DMS114 treated with DMSO at 0.1 percent for 48 hours (cell line): ENCODE data around the gene SELENOP.
"Not testable (repeated sequence)": the region's sequence is repeated elsewhere in the genome, so short reads cannot be mapped to it uniquely, and the experiment has no call there.

Source experiments
- DNase-seq: peaks from one replicate; lab custom pipeline; 2025; ENCODE audit not compliant: unreplicated experiment; lab: John Stamatoyannopoulos, UW

SELENOP gene, protein sequence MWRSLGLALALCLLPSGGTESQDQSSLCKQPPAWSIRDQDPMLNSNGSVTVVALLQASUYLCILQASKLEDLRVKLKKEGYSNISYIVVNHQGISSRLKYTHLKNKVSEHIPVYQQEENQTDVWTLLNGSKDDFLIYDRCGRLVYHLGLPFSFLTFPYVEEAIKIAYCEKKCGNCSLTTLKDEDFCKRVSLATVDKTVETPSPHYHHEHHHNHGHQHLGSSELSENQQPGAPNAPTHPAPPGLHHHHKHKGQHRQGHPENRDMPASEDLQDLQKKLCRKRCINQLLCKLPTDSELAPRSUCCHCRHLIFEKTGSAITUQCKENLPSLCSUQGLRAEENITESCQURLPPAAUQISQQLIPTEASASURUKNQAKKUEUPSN

GRCh38 chr5:42811591-42812446 lies at the start of gene SELENOP:
Gene SELENOP, minus strand, starts transcription at chr5:42811892. Its CDS starts 3,539 bp downstream, at chr5:42808353.
- DNase-seq, result no peak

- no peak for DNase-seq
These were observed 47.0 kb upstream of the SELENOP start for GRCh38 chr5:42858687-42859086.

DNA sequence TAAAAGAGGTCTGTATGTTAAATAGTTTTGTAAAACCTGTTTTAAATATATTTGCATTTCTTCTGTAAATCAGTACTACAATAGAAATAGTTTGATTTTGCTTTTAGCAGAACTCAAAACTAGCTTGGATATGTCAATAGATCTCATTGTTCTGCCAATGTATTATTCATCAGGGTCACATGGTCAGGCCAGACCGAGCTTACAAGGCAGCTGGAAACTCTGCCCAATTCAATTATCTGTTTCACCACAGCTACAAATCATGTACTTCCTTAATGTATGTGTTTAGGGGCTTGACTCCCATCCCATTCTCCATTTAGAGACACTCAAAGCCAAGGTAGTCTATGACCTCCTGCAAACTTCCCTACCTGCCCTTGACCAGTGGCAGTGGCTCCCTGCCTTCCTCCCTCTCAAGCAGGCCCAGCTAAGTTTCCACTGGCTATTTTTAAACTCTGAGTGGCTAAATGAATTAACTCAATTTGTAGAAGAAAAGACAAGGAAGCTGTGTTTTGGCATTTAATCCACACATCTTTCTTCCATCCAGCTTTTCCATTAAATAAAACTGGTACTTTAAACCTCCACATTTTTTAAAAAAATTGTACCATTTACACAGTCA lies 46.4 kb upstream of the SELENOP start:
- DNase-seq, result no peak

- no peak for DNase-seq
These were observed 44.1 kb upstream of the SELENOP start for GRCh38 chr5:42855811-42856210.

DNA sequence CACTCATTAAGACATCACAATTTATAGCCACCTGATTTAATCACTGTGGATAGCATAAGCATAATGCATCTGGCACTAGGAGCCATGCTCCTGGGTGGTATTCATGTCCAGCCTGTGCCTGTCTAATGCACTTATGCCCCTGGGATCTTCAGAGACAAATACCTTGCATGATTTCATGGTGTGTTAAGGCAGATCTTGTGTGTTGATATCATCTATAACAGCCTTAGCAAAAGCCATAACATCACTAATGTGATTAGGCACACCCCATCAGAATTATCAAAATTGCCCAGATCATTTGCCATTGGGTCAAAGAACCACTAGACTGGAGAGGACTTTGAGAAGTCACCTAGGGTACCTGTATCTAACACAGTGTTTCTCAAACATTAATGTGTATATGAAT lies 43.7 kb upstream of the SELENOP start:
- DNase-seq, result no peak

- no peak for DNase-seq
These were observed 43.1 kb upstream of the SELENOP start for GRCh38 chr5:42854795-42855194.

DNA sequence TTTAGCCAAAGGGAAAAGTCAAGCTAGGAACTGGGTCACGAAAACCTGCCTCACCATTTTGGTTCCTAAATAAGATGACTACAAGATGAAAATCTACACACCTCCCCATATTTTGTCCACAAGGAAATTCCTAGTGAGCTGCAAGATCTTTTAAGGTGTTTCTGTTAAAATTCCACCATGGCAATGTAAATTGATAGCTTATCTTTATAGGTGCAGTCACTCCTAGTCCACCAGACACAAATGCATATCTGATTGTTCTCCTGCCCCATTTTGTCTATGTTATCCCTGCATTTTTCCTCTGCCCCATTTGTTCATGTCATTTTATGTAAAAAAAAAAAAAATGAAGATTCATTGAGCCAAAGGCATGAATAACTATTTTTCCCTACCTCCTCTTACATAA lies 41.1 kb upstream of the SELENOP start:
- DNase-seq, result no peak

DNA sequence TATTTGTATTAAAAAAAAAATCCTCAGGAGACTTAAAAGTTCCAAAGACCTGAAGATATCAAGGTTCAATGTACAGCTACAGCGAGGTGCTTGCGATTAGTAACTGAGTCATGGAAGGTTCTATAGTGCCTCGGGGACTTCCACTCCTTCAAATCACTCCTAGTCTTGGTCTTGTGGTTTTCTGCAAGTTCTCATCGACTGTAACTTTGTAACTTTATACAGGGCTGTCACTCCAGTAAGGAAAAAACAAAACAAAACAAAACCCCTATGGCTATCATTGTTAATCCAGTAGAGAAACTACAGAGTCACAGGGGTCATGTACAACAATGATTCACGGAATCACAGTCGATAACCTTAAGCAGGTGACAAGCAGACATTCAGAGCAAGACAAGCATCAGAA lies 39.8 kb upstream of the SELENOP start:
- DNase-seq, result no peak

GRCh38 chr5:42848545-42848944 lies 36.9 kb upstream of the SELENOP start:
- DNase-seq, result no peak

GRCh38 chr5:42844408-42844807 lies 32.7 kb upstream of the SELENOP start:
- not testable (repeated sequence) for DNase-seq

- DNase-seq, result no peak
These were observed 32.1 kb upstream of the SELENOP start for GRCh38 chr5:42843675-42844292.

DNA sequence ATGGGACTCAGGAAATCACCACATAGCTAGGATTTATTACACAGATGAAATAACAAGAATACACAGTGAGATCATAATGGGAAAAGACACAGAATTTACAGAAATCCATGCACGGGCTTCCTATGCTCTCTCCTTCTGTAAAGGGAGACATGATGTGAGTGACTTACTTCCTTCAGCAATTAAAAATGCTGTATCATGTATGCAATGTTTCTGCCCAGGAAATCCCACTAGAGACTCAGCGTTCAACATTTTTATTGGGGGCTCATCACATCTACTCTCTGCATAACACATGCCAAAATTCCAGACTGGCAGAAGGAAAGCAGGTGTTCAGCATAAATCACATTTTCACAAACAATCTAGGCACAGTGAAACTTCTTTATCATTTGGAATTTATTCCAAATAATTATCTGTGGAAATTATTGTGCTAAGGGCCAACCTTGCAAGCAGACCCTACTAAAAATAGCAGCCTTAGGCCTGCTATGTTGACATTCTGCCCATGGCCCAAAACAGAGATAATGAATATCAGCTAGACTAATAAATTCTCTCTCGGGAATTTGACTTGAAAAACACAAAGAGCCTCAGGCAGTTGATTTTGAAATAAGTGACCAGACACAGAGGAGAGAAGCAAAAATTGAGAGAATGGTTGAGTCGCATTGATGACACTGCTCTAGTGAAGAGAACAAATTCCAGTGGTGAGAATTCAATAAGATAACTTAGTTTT lies 31.4 kb upstream of the SELENOP start:
- no peak for DNase-seq

DNA sequence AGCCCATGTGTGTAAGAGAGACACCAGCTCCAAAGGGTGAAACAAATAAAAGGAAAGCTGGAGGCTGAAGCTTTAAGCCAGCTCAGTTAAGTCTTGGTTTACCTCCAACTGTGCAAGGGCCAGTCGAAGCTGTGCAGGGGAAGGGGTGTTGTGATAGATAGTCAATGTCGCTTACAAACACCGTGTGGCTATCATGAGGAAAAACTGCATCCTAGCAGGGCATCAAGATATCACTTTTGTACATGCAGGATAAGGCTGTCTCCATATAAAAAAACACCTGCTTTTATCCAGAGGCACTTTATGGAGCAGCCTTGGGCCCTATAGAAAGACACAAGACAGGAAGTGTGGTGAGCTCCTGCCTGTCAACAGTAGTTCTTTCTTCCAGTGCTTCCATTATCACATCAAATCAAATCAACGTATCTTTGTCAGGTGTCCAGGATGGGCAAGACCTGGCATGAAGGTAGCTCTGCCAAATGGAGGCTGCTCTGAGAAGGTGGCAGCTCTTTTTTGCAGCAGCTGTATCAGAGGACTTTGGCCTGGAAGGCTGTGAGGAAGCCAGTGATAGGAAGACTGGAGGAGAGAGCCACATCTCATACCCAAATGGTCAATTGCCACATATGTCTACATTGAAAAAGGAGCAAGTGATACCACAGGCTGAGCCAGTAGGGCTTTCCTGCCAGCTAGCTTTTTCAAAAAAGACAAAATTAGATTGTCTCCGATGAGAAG lies 29.3 kb upstream of the SELENOP start:
- no peak for DNase-seq

DNA sequence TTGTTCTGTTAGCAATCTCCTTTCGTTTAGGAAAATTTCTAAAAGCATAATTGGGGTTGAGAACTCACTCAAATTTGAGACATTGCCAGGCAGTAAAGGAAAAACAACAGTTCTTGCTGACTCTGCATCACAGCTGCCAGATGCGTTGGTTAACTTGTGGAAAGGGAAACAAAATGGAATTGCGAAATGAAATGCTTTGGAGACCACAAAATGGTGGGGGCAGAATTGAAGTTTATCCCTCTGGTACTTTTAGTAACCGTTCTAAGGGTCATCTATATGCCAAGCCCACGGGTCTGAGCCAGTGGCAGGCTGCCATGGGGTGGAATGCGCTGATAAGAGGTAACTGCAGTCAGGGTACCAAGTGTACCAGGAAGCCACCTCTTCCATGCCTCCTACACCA lies 28.6 kb upstream of the SELENOP start:
- DNase-seq, result no peak

DNA sequence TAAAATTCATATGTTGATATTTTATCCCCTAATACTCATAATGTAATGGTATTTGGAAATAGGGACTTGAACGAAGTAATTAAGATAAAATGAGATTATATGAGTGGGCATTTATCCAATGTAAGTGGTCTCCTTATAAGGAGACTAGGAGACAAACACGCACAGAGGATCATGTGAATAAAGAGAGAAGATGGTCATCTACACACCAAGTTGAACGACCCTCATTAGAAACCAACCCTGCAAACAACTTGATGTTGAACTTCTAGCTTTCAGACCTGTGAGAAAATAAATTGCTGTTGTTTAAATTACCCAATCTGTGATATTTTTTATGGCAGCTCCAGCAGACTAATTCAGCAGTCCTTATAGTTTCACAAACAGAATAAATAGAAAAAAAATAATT lies 27.5 kb upstream of the SELENOP start:
- DNase-seq, result no peak

DNA sequence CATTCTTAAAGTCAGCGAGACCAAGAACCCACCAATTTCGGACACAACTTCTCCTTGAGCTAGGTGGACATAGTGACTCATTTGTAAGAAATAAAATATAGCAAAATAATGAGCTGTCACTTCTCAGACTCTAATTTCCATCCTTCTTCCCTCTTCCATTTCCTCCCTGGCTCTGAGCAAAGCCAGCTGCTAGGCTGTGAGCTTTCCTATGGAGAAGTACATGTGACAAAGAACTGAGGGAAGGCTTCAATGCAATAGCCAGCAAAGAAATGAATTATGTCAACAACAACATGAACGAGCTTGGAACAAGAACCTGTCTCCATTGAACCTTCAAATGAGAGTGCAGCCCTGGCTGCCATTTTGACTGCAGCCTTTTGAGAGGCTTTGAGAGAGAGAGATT lies 25.9 kb upstream of the SELENOP start:
- DNase-seq, result no peak

- DNase-seq, result no peak
These were observed 24.5 kb upstream of the SELENOP start for GRCh38 chr5:42836070-42836769.

- no peak for DNase-seq
These were observed 20.4 kb upstream of the SELENOP start for GRCh38 chr5:42832060-42832459.

DNA sequence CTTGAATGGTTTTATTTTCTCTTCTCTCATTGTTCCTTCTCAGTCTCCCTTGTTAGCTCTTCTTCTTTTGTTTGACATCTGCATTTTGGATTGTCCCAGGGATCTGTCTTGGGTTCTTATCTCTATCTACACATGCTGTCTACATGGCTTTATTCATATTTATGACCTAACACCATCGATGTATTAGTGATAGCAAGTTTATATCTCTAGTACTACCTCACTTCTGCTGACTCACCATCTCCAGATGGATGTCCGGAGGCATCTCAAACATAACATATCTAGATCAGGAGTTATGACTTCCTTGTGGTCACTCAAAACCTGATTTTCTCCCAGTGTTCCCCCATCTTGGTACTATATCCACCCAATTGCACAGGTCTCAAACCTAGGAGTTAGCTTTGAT lies 19.2 kb upstream of the SELENOP start:
- DNase-seq, result no peak
